WTC11 (cell line): Measurements from ENCODE around the gene OPN4.

ENCODE experiments used
- CREB1 ChIP-seq: sonication (generic); formaldehyde crosslinking; IDR thresholded peaks from 2 replicates; pipeline ENCODE4 v1.8.0; 2023; ENCODE audit warnings: mild to moderate bottlenecking, missing genetic modification reagents
- CREM ChIP-seq: sonication (generic); formaldehyde crosslinking; IDR thresholded peaks from 2 replicates; pipeline ENCODE4 v1.8.1; 2022; ENCODE audit warnings: mild to moderate bottlenecking, missing genetic modification reagents, moderate library complexity
- ETV6 ChIP-seq: sonication (generic); formaldehyde crosslinking; IDR thresholded peaks from 2 replicates; pipeline ENCODE4 v1.8.1; 2022; ENCODE audit warnings: mild to moderate bottlenecking, missing genetic modification reagents
- FOXJ3 ChIP-seq: sonication (generic); formaldehyde crosslinking; IDR thresholded peaks from 2 replicates; pipeline ENCODE4 v1.9.0; 2021; ENCODE audit warnings: missing genetic modification reagents, mild to moderate bottlenecking, borderline replicate concordance
- HMGA2 ChIP-seq: fragments of 250-450 bp; sonication (Bioruptor Pico); IDR thresholded peaks from 2 replicates; pipeline ENCODE4 v1.4.0; 2021; ENCODE audit warnings: mild to moderate bottlenecking, moderate library complexity
- TCF7 ChIP-seq: sonication (generic); formaldehyde crosslinking; IDR thresholded peaks from 2 replicates; pipeline ENCODE4 v1.8.0; 2022; ENCODE audit warnings: mild to moderate bottlenecking, low read depth, missing genetic modification reagents, moderate library complexity
- TF ChIP-seq, protein P1 (sequence below): fragments of 200-600 bp; IDR thresholded peaks from 2 replicates; pipeline ENCODE4 v1.8.0; 2022; ENCODE audit warnings: antibody characterized with exemption
- TF ChIP-seq, protein P2 (sequence below): sonication (generic); formaldehyde crosslinking; IDR thresholded peaks from 2 replicates; pipeline ENCODE4 v1.8.0; 2022; ENCODE audit warnings: mild to moderate bottlenecking, missing genetic modification reagents
- TF ChIP-seq, protein P3 (sequence below): sonication (generic); formaldehyde crosslinking; IDR thresholded peaks from 2 replicates; pipeline ENCODE4 v1.8.0; 2022; ENCODE audit warnings: mild to moderate bottlenecking, missing genetic modification reagents
- TF ChIP-seq, protein P4 (sequence below): sonication (generic); formaldehyde crosslinking; IDR thresholded peaks from 2 replicates; pipeline ENCODE4 v1.8.1; 2023; ENCODE audit warnings: mild to moderate bottlenecking, missing genetic modification reagents
- TF ChIP-seq, protein P5 (sequence below): sonication (generic); formaldehyde crosslinking; IDR thresholded peaks from 2 replicates; pipeline ENCODE4 v1.8.1; 2023; ENCODE audit warnings: mild to moderate bottlenecking, missing genetic modification reagents, moderate library complexity
- TF ChIP-seq, protein P6 (sequence below): sonication (generic); formaldehyde crosslinking; IDR thresholded peaks from 2 replicates; pipeline ENCODE4 v1.8.0; 2022; ENCODE audit warnings: mild to moderate bottlenecking, missing genetic modification reagents

DNA sequence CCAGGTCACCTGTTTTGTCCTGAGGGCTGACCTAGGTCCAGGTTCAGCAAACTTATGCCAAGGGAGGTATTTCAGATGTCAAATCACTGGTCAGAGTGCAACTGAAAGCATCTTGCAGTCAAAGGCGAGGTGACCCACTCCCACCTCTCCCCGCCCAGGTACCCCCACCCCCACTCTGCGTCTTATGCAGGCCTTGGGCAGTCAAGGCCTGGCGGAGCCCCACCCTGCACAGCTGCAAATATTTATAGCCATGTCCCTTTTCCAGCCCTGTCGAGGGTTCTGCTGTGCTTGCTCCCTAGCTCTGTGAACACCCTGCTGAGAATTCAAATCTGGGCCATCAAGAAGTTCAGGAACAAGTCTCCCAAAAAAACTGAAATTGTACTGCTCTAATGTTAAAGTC is 61.5 kb downstream of the OPN4 start:
- TF ChIP-seq, protein P1, sequence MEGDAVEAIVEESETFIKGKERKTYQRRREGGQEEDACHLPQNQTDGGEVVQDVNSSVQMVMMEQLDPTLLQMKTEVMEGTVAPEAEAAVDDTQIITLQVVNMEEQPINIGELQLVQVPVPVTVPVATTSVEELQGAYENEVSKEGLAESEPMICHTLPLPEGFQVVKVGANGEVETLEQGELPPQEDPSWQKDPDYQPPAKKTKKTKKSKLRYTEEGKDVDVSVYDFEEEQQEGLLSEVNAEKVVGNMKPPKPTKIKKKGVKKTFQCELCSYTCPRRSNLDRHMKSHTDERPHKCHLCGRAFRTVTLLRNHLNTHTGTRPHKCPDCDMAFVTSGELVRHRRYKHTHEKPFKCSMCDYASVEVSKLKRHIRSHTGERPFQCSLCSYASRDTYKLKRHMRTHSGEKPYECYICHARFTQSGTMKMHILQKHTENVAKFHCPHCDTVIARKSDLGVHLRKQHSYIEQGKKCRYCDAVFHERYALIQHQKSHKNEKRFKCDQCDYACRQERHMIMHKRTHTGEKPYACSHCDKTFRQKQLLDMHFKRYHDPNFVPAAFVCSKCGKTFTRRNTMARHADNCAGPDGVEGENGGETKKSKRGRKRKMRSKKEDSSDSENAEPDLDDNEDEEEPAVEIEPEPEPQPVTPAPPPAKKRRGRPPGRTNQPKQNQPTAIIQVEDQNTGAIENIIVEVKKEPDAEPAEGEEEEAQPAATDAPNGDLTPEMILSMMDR = no peak
- TF ChIP-seq, protein P2, sequence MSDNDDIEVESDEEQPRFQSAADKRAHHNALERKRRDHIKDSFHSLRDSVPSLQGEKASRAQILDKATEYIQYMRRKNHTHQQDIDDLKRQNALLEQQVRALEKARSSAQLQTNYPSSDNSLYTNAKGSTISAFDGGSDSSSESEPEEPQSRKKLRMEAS (CRISPR knock-in tag) = no peak
- no peak for TF ChIP-seq FOXJ3 (CRISPR knock-in tag)
- TF ChIP-seq CREB1 (CRISPR knock-in tag) = no peak
- TF ChIP-seq, protein P3, sequence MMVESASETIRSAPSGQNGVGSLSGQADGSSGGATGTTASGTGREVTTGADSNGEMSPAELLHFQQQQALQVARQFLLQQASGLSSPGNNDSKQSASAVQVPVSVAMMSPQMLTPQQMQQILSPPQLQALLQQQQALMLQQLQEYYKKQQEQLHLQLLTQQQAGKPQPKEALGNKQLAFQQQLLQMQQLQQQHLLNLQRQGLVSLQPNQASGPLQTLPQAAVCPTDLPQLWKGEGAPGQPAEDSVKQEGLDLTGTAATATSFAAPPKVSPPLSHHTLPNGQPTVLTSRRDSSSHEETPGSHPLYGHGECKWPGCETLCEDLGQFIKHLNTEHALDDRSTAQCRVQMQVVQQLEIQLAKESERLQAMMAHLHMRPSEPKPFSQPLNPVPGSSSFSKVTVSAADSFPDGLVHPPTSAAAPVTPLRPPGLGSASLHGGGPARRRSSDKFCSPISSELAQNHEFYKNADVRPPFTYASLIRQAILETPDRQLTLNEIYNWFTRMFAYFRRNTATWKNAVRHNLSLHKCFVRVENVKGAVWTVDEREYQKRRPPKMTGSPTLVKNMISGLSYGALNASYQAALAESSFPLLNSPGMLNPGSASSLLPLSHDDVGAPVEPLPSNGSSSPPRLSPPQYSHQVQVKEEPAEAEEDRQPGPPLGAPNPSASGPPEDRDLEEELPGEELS = no peak
- no peak for TF ChIP-seq TCF7 (CRISPR knock-in tag)
- TF ChIP-seq, protein P4, sequence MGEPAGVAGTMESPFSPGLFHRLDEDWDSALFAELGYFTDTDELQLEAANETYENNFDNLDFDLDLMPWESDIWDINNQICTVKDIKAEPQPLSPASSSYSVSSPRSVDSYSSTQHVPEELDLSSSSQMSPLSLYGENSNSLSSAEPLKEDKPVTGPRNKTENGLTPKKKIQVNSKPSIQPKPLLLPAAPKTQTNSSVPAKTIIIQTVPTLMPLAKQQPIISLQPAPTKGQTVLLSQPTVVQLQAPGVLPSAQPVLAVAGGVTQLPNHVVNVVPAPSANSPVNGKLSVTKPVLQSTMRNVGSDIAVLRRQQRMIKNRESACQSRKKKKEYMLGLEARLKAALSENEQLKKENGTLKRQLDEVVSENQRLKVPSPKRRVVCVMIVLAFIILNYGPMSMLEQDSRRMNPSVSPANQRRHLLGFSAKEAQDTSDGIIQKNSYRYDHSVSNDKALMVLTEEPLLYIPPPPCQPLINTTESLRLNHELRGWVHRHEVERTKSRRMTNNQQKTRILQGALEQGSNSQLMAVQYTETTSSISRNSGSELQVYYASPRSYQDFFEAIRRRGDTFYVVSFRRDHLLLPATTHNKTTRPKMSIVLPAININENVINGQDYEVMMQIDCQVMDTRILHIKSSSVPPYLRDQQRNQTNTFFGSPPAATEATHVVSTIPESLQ (CRISPR knock-in tag) = no peak
- TF ChIP-seq HMGA2 = no peak
- TF ChIP-seq ETV6 = no peak
- TF ChIP-seq, protein P5, sequence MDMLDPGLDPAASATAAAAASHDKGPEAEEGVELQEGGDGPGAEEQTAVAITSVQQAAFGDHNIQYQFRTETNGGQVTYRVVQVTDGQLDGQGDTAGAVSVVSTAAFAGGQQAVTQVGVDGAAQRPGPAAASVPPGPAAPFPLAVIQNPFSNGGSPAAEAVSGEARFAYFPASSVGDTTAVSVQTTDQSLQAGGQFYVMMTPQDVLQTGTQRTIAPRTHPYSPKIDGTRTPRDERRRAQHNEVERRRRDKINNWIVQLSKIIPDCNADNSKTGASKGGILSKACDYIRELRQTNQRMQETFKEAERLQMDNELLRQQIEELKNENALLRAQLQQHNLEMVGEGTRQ (CRISPR knock-in tag) = no peak
- TF ChIP-seq, protein P6, sequence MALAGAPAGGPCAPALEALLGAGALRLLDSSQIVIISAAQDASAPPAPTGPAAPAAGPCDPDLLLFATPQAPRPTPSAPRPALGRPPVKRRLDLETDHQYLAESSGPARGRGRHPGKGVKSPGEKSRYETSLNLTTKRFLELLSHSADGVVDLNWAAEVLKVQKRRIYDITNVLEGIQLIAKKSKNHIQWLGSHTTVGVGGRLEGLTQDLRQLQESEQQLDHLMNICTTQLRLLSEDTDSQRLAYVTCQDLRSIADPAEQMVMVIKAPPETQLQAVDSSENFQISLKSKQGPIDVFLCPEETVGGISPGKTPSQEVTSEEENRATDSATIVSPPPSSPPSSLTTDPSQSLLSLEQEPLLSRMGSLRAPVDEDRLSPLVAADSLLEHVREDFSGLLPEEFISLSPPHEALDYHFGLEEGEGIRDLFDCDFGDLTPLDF = no peak
- no peak for TF ChIP-seq CREM
